Heart left ventricle (tissue), 16 donors: ENCODE results near the gene METTL25. TPM values are rescaled to one million over a fixed set of nuclear protein-coding genes. Genes with fewer than 3 reads are reported as not detected.

Source experiments
- ATAC-seq, 4 donors: fragments of 200-7000 bp; cut with Tn5 transposase; one replicate each; pipeline ENCODE4 v1.9.1; 2020 to 2022; ENCODE audit warnings: moderate library complexity in 4 of 4, mild to moderate bottlenecking in 3 of 4, moderate number of reproducible peaks in 1 of 4
- DNase-seq, 5 donors: peaks; one replicate each; pipeline ENCODE4 v3.0.0-alpha.2; 2020
- H3K27ac ChIP-seq, 12 donors: fragments of 200-600 bp; sonication (generic) in 4 of 12; one replicate each; pipeline versions ENCODE4 v1.5.0 to v1.8.0; 2016 to 2022; ENCODE audit warnings: mild to moderate bottlenecking in 2 of 12
- H3K27me3 ChIP-seq, 9 donors: fragments of 200-600 bp; sonication (generic) in 2 of 9; one replicate each; pipeline versions ENCODE4 v1.5.1 to v1.8.0; 2016 to 2022; ENCODE audit warnings: mild to moderate bottlenecking in 3 of 9
- H3K36me3 ChIP-seq, 9 donors: fragments of 200-600 bp; sonication (generic) in 2 of 9; one replicate each; pipeline versions ENCODE4 v1.5.0 to v1.8.0; 2018 to 2022; ENCODE audit warnings: mild to moderate bottlenecking in 2 of 9
- H3K4me1 ChIP-seq, 12 donors: fragments of 200-600 bp; sonication (generic) in 4 of 12; one replicate each; pipeline versions ENCODE4 v1.5.0 to v1.8.0; 2016 to 2022; ENCODE audit warnings: mild to moderate bottlenecking in 3 of 12
- H3K4me3 ChIP-seq, 12 donors: fragments of 200-600 bp; sonication (generic) in 4 of 12; one replicate each; pipeline versions ENCODE4 v1.5.0 to v1.8.0; 2017 to 2022; ENCODE audit warnings: mild to moderate bottlenecking in 9 of 12, moderate library complexity in 4 of 12
- H3K9me3 ChIP-seq, 12 donors: fragments of 200-600 bp; sonication (generic) in 4 of 12; one replicate each; pipeline versions ENCODE4 v1.5.0 to v1.8.0; 2016 to 2022; ENCODE audit warnings: mild to moderate bottlenecking in 1 of 12
- POLR2A ChIP-seq, 2 donors: fragments of 450-650 bp; IDR thresholded peaks; one replicate each; pipeline ENCODE4 v1.6.1; 2017; ENCODE audit warnings: antibody characterized with exemption in 2 of 2, mild to moderate bottlenecking in 2 of 2, moderate library complexity in 2 of 2
- WGBS, 4 donors: extraction: QIAGEN DNeasy Blood & Tissue Kit in 2 of 4; methylation state at CpG; one replicate each; pipeline versions ENCODE4 v1.1.5 to v1.1.7; 2013 to 2018; 5-methylcytosine and 5-hydroxymethylcytosine counted together
- intact Hi-C, 10 donors: fragments of 100-400 bp; cut with DNase I; formaldehyde crosslinking; loops; one replicate each; pipeline versions ENCODE4 v1.11.1 to v1.14.2; 2022
- polyA plus RNA-seq, 2 donors: library from polyadenylated mRNA; stranded (reverse); fragments of 200-250 nt; gene quantifications; one replicate each; pipeline ENCODE4 v1.2.3, GENCODE V29; 2013
- total RNA-seq, 9 donors: library from RNA; depleted of rRNA in 2 of 9; stranded (reverse); fragments of >200 nt in 2 of 9; fragmentation: NEBNext Ultra II Directional in 3 of 9; extraction: Animal tissue kit (Norgen Biotek cat#: 25700) in 3 of 9; gene quantifications; one replicate each; pipeline versions ENCODE4 v1.1.0 to v1.2.4, GENCODE V29; 2016 to 2023
- TF ChIP-seq, protein P1 (sequence below), 12 donors: fragments of 200-600 bp; sonication (generic) in 4 of 12; IDR thresholded peaks; one replicate each; pipeline versions ENCODE4 v1.5.0 to v1.8.0; 2018 to 2022; ENCODE audit warnings: antibody characterized with exemption in 12 of 12, mild to moderate bottlenecking in 5 of 12
- donor health status: ischemic (EF 13 %, LVEDD 7.1; RV severe dilation, severe dysfunction).
- donor health status: healthy with polysubstance abuse.
- donor health status: DM: no; HTN: yes; CAD: no.
- donor health status: DM: no; HTN: no; CAD: no.
- donor health status: ischemic (EF 25% LVEDD 6.9; RV normal size, moderate dysfunction).
- donor health status: ischemic (EF 25% LVEDD 5.7; RV mildly dilated, moderate dysfunction).
- donor health status: healthy.
- donor health status: DM: yes; HTN: yes; CAD: no.
- donor health status: ischemic (EF 35%, LVEDD 5.7; RV mildly dilated, moderate dysfunction).
- donor health status: nonischemic (EF 11% LVEDD 7.7; RV severe dilation, severe dysfunction).
- donor health status: DM: yes; HTN: yes; CAD: no.
- donor health status: PGD.
- donor health status: ischemic (EF 29% LVEDD 5.4; RV normal size, mild dysfunction).
- donor health status: nonischemic (EF 23%, LVEDD 6.1; RV moderate dilation, normal function).

The METTL25 gene
- total and polyA plus RNA-seq, 11 donors = 2.2 to 19.6 (median 11.5) TPM

DNA sequence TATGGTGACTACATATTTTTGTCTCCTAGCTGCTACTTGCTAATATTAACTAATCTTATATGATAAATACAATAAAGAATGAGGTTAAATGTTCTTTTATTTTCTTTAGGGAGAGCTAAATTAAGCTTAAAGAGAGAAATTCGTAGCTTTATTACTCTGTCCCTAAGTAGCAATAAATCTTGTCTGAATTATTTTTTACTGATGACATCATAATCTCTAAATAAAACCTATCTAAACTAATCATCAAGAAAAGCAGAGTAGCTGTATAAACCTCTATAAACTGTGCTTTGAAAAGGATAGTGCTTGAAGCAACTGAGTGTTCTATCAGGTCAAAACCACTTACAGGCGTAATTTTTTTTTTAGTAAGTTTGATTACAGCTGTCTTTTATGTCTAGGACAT, 42.5 kb downstream of the METTL25 start:
- DNase-seq (no peak), ATAC-seq (no peak)
- Histone ChIP-seq H3K27me3 (no peaks in the 10 kb centered on the region), H3K4me1 (peaks cover 0 to 3% (median 0%) of the 10 kb centered on the region in 12 donors), H3K9me3 (peaks cover 0 to 13% (median 0%) of the 10 kb centered on the region in 12 donors), H3K27ac (no peak overlapping the region), H3K36me3 (peaks cover 0 to 34% (median 12%) of the 10 kb centered on the region in 9 donors), H3K4me3 (no peak overlapping the region)
- intact Hi-C loops = no loop called here
- TF ChIP-seq POLR2A (IDR thresholded peaks at IDR 0.05) = no peak
- TF ChIP-seq, protein P1, sequence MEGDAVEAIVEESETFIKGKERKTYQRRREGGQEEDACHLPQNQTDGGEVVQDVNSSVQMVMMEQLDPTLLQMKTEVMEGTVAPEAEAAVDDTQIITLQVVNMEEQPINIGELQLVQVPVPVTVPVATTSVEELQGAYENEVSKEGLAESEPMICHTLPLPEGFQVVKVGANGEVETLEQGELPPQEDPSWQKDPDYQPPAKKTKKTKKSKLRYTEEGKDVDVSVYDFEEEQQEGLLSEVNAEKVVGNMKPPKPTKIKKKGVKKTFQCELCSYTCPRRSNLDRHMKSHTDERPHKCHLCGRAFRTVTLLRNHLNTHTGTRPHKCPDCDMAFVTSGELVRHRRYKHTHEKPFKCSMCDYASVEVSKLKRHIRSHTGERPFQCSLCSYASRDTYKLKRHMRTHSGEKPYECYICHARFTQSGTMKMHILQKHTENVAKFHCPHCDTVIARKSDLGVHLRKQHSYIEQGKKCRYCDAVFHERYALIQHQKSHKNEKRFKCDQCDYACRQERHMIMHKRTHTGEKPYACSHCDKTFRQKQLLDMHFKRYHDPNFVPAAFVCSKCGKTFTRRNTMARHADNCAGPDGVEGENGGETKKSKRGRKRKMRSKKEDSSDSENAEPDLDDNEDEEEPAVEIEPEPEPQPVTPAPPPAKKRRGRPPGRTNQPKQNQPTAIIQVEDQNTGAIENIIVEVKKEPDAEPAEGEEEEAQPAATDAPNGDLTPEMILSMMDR (IDR thresholded peaks at IDR 0.05) = no peak
- WGBS, 4 donors = 57 to 75% (median 62%) methylated on average over 2 of the region's 2 CpGs

DNA sequence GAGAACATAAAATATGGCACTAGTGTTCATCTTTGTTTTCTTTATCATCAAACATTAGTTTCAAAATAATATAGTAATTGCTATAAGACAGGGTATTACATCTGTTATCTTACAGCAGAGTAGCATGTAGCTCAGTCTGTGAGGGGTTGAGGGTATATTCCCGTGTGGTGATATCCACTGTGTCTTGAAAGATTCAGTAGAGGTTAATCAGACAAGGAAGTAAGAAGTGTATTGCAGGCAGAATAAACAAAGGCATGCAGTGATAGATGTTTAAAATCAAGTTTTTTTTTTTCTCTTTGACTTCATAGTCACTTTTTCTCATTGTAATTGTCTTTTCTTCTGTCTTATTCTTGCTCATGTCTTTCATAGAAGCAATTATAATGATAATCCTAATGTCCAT, 48.3 kb downstream of the METTL25 start:
- ATAC-seq = no peak
- H3K4me3 ChIP-seq = no peak overlapping the region
- WGBS, 4 donors = 61 to 76% (median 70%) methylated on average over 1 of the region's 1 CpG
- no peaks in the 10 kb centered on the region for H3K4me1 ChIP-seq
- H3K27me3 ChIP-seq = no peaks in the 10 kb centered on the region
- H3K36me3 ChIP-seq = peaks cover 0 to 31% (median 0%) of the 10 kb centered on the region in 9 donors
- H3K9me3 ChIP-seq = no peaks in the 10 kb centered on the region
- no peak overlapping the region for H3K27ac ChIP-seq
- intact Hi-C loops = no loop called here
- no peak for DNase-seq
- no peak for TF ChIP-seq POLR2A (IDR thresholded peaks at IDR 0.05)

DNA sequence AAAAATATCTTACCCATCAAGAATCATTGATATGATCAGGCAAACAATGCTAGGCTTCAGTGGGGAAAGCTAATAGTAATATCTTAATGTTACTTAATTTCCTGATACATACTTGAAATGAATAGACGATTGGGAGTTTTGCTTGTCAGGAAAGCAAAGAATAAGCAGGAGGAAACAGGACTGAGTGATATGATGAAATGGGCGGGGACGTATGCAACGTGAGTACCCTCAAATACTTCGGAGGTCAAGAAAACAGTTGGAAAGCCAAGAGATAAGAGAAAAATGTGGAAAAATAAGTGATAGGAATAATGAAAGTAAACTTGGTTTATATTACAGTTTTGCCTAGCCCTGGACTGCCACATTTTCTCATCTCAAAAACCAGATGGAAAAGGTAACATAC, 49.2 kb downstream of the METTL25 start:
- no peaks in the 10 kb centered on the region for H3K9me3 ChIP-seq
- 48 to 59% (median 51%) methylated on average over 5 of the region's 5 CpGs for WGBS, 4 donors
- H3K4me1 ChIP-seq = no peaks in the 10 kb centered on the region
- intact Hi-C loops = no loop called here
- H3K4me3 ChIP-seq = no peak overlapping the region
- H3K36me3 ChIP-seq = peaks cover 0 to 31% (median 0%) of the 10 kb centered on the region in 9 donors
- no peak for ATAC-seq
- TF ChIP-seq, protein P1 (IDR thresholded peaks at IDR 0.05) = no peak
- TF ChIP-seq POLR2A (IDR thresholded peaks at IDR 0.05) = no peak
- H3K27ac ChIP-seq = no peak overlapping the region
- no peak for DNase-seq
- H3K27me3 ChIP-seq = no peaks in the 10 kb centered on the region

DNA sequence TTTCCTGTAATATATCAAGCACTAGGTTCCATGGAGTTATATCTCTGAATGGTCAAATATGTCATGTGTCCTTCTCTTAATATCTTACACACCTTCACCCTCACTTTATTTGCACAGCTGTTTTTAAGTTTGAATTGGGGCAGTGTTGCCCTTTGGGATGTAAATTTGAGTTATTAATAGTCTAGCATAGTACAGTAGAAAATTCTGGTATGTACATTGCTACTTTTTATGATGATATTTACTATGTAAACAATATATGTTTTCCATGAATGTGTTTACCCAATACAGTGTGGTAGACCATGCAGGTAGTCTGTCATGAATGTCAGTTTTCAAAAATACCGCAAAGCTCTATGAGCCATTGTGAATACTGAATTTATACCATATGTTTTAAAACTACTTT, 50.5 kb downstream of the METTL25 start:
- H3K27me3 ChIP-seq = no peaks in the 10 kb centered on the region
- no peak overlapping the region for H3K27ac ChIP-seq
- DNase-seq (no peak), ATAC-seq (no peak)
- TF ChIP-seq, protein P1 (IDR thresholded peaks at IDR 0.05) = no peak
- no peak for TF ChIP-seq POLR2A (IDR thresholded peaks at IDR 0.05)
- intact Hi-C loops = no loop called here
- no peak overlapping the region for H3K4me3 ChIP-seq
- H3K4me1 ChIP-seq = no peaks in the 10 kb centered on the region
- H3K9me3 ChIP-seq = no peaks in the 10 kb centered on the region
- H3K36me3 ChIP-seq = peaks cover 0 to 27% (median 0%) of the 10 kb centered on the region in 9 donors
- 97 to 100% (median 99%) methylated on average over 1 of the region's 1 CpG for WGBS, 4 donors

DNA sequence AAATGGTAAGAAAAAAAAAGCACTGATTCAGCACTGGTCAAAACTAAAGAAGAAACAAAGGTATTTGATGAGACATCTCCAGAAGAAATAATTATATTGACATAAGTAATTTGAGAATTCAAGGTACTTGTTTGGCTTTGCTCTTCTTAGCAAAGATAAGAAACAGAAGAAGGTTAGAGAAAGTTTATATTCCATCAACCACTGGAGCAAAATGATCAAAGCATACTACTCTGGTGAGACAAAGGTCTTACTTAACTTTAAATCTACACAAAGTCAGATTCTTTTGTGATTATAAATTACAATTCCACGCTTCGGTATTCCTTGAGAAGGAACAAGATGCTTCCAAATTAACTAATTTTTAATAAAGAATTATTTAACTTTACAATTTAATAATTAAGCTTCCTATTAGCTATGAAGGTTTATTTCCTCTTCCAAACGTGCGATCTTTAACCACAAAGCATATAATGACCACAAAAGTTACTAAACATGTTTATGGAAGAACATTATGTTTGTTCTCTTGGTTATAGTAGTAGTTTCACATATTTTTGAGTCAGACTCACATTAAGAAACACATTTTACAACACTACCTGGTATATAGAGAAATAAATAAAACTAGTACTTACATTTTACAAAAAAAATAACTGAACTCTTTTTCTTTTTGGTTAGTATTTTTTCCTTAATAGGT, 53.4 kb downstream of the METTL25 start:
- intact Hi-C loops = no loop called here
- Histone ChIP-seq H3K9me3 (no peaks in the 10 kb centered on the region), H3K4me3 (no peak overlapping the region), H3K27ac (no peak overlapping the region), H3K27me3 (no peaks in the 10 kb centered on the region), H3K36me3 (peaks cover 0 to 19% (median 0%) of the 10 kb centered on the region in 9 donors), H3K4me1 (no peaks in the 10 kb centered on the region)
- 89 to 93% (median 92%) methylated on average over 4 of the region's 4 CpGs for WGBS, 4 donors
- TF ChIP-seq POLR2A (IDR thresholded peaks at IDR 0.05) = no peak
- TF ChIP-seq, protein P1 (IDR thresholded peaks at IDR 0.05) = no peak
- no peak for ATAC-seq
- DNase-seq = no peak
